GM21825 (cell line): ENCODE measurements around the gene SLC25A43.

ENCODE experiments used
- ATAC-seq: cut with Tn5 transposase; IDR thresholded peaks from one replicate; pipeline ENCODE4 v1.9.1; 2021; ENCODE audit warnings: mild to moderate bottlenecking, moderate library complexity; ENCODE audit not compliant: unreplicated experiment

Gene SLC25A43

DNA sequence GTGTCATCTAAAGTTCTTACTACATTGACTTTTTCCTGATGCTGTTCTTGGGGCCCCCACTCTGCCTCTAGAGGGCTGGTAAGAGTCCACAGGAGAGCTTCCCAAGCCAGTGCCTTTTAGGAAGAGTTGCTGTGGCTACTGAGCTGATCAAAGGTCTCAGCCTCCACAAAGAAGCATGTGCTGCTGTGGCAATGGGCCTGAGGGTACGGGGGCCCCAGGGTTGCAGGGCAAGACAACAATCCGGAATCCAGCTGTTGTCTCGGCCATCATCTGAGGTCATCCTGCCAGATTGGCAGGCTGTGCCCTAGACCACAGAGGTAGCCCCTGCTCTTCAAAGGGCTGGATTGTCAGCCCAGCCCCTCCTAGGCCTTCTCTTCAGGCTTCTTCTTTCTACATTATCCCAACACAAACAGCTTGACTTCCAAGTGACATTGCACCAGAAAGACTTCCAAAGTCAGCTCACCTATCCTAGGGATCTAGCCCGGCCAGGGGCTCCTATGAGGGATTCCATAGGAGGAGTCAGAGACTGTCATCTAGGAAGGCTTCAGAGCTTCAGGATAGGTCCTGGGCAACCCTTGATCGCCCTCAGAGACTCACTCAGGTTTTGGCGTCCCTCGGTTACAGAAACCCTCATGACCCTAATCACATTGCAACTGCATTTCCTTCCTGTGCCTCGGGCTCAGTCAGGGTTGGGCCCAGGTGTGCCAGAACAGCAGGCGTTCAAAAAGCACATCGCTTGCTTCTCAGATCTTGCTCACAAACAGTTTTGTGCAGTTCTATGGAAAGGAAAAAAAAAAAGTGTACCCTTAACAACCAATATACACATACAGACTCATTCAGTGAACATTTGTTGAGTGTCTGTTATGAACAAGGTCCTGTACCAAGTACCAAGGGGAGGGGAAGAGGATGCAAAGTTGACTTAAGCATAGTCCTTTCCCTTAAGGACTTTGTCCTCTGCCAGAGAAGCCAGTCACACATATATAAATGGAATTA is 96.9 kb downstream of the SLC25A43 start:
- no peak for ATAC-seq

DNA sequence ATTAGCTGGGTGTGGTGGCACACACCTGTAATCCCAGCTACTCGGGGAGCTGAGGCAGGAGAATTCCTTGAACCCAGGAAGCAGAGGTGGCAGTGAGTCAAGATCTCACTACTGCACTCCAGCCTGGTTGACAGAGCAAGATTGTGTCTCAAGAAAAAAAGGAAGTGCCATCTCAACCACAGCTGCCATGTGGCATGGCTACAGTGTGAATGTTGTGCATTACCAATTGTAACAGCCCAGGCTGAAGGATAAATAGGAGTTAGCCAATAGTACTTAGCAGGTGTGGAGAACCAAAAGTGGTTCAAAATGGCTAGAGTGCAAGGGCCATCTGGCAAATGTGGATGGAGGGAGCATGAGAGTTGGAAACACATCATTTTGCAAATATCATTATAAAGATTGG is 98.0 kb downstream of the SLC25A43 start:
- no peak for ATAC-seq

GRCh38 chrX:119500061-119500800 is 101.1 kb downstream of the SLC25A43 start:
- ATAC-seq = no peak

GRCh38 chrX:119501511-119502148 is 102.5 kb downstream of the SLC25A43 start:
- no peak for ATAC-seq

- no peak for ATAC-seq
Observed at GRCh38 chrX:119502727-119503483, 103.8 kb downstream of the SLC25A43 start.

DNA sequence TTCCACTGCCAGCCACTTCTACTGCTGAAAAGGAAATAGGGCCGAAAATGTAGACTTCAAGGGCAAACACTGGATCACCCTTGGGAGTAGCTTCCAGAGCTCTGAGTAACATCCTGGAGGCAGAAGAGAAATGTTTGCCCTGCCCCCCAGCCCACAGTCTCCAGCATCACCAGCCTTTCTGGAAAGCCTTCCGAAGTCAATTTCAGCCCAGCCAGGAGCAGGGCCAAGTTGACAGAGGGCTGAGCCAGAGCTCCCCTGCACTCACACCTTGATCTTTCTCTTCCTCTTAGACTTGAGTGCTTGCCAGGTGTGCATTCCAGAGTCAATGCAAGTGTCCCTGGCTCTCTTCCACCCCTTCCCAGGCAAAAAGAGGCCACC is 104.3 kb downstream of the SLC25A43 start:
- no peak for ATAC-seq
